A673 (cell line): ENCODE data around the gene DPP9. TPM values are rescaled to one million over a fixed set of nuclear protein-coding genes. Genes with fewer than 3 reads are reported as not detected.
A peak's percentile ranks its signal among the peaks of the same experiment; 100 is the strongest.

ENCODE experiments used
- BruUV-seq: library from RNA; stranded (reverse); fragments of 400-500 nt; replicated peaks from 2 replicates; lab custom pipeline; 2021; lab: Mats Ljungman, UMichigan
- CTCF ChIA-PET: fragments of 300-600 bp; sonication (Branson Sonifier 250); formaldehyde crosslinking; loops from one replicate; lab custom pipeline; 2022; ENCODE audit warnings: antibody characterized with exemption; lab: Charles Lee
- POLR2A ChIA-PET: fragments of 300-600 bp; sonication (Branson Sonifier 250); formaldehyde crosslinking; loops from one replicate; lab custom pipeline; 2022; ENCODE audit warnings: antibody characterized with exemption; ENCODE audit not compliant: low non-redundant PET; lab: Charles Lee
- DNase-seq: peaks from one replicate; pipeline ENCODE4 v3.0.0-alpha.2; 2015; ENCODE audit warnings: low spot score
- H3K27ac ChIP-seq: fragments of 200-600 bp; sonication (generic); 2 replicates; pipeline ENCODE4 v1.5.1; 2016; ENCODE audit warnings: mixed run types, low read depth, mild to moderate bottlenecking, mixed read lengths, antibody characterized with exemption, low read length; ENCODE audit not compliant: poor library complexity, severe bottlenecking
- H3K27me3 ChIP-seq: fragments of 200-600 bp; sonication (generic); replicated peaks from 2 replicates; pipeline ENCODE4 v1.6.1; 2017; ENCODE audit warnings: mixed run types, low read depth, mild to moderate bottlenecking, mixed read lengths, antibody characterized with exemption, low read length; ENCODE audit not compliant: insufficient read depth, poor library complexity
- H3K36me3 ChIP-seq: fragments of 200-600 bp; sonication (generic); 2 replicates; pipeline ENCODE4 v1.6.1; 2016; ENCODE audit warnings: mixed run types, mild to moderate bottlenecking, mixed read lengths, antibody characterized with exemption, low read length; ENCODE audit not compliant: insufficient read depth, poor library complexity, severe bottlenecking
- H3K4me1 ChIP-seq: fragments of 200-600 bp; sonication (generic); 2 replicates; pipeline ENCODE4 v1.6.1; 2017; ENCODE audit warnings: mixed run types, mild to moderate bottlenecking, mixed read lengths, antibody characterized with exemption, low read length; ENCODE audit not compliant: insufficient read depth, poor library complexity, severe bottlenecking
- H3K4me3 ChIP-seq: fragments of 200-600 bp; sonication (generic); 2 replicates; pipeline ENCODE4 v1.5.1; 2016; ENCODE audit warnings: low read depth, mixed run types, mild to moderate bottlenecking, mixed read lengths, low read length; ENCODE audit not compliant: poor library complexity, severe bottlenecking
- H3K9me3 ChIP-seq: fragments of 200-600 bp; sonication (generic); 2 replicates; pipeline ENCODE4 v1.6.1; 2016; ENCODE audit warnings: mixed run types, low read depth, mild to moderate bottlenecking, mixed read lengths, antibody characterized with exemption, low read length; ENCODE audit not compliant: poor library complexity, severe bottlenecking
- CTCF ChIP-seq: fragments of 300-800, 200-600 bp; sonication (generic); conservative IDR thresholded peaks from 2 replicates; pipeline ENCODE4 v1.5.1; 2017; ENCODE audit warnings: low read depth, mild to moderate bottlenecking, antibody characterized with exemption, low read length, moderate library complexity, mixed read lengths
- EZH2 ChIP-seq: fragments of 200-600 bp; sonication (generic); IDR thresholded peaks from 2 replicates; pipeline ENCODE4 v1.6.1; 2017; ENCODE audit warnings: borderline replicate concordance, low read depth, mild to moderate bottlenecking, mixed read lengths, antibody characterized with exemption, low read length; ENCODE audit not compliant: poor library complexity, severe bottlenecking
- intact Hi-C: fragments of 100-400 bp; cut with micrococcal nuclease; formaldehyde crosslinking; loops from one replicate; pipeline ENCODE4 v1.10.0; 2022; ENCODE audit not compliant: unreplicated experiment
- total RNA-seq: library from RNA; stranded (reverse); gene quantifications from 2 replicates; pipeline ENCODE4 v1.2.3, GENCODE V29; 2021

The DPP9 gene
- total RNA-seq, 1 experiment from 2014 or later, result 65.7 TPM

- BruUV-seq, result no TSS peak
These were observed 22.1 kb downstream of the DPP9 start for GRCh38 chr19:4701557-4701956.

GRCh38 chr19:4700693-4700970, 23.0 kb downstream of the DPP9 start:
- Histone ChIP-seq H3K4me1 (no peaks in the 10 kb centered on the region), H3K27ac (no peak overlapping the region), H3K4me3 (no peak overlapping the region), H3K9me3 (no peaks in the 10 kb centered on the region), H3K36me3 (peaks cover 42% of the 10 kb centered on the region), H3K27me3 (no peaks in the 10 kb centered on the region)
- TF ChIP-seq CTCF (0 out of 2 replicates have a peak, but pooled peaks have one; percentile 23), EZH2 (no peak)
- no TSS peak for BruUV-seq
- POLR2A ChIA-PET, result no interaction called here
- CTCF ChIA-PET, result no interaction called here
- no peak for DNase-seq
- intact Hi-C loops, result no loop called here

More at GRCh38 chr19:4701557-4701956, 22.1 kb downstream of the DPP9 start:
- no peak for TF ChIP-seq EZH2
- no peak for TF ChIP-seq CTCF
- no peaks in the 10 kb centered on the region for H3K4me1 ChIP-seq
- intact Hi-C loops, result no loop called here
- H3K4me3 ChIP-seq, result no peak overlapping the region
- no peaks in the 10 kb centered on the region for H3K27me3 ChIP-seq
- CTCF ChIA-PET, result no interaction called here
- POLR2A ChIA-PET, result no interaction called here
- no peak for DNase-seq
- H3K27ac ChIP-seq, result no peak overlapping the region
- H3K9me3 ChIP-seq, result no peaks in the 10 kb centered on the region
- peaks cover 42% of the 10 kb centered on the region for H3K36me3 ChIP-seq

GRCh38 chr19:4699826-4700692, 23.6 kb downstream of the DPP9 start:
- DNase-seq, result no peak
- TF ChIP-seq EZH2, result no peak
- Histone ChIP-seq H3K27ac (no peak overlapping the region), H3K9me3 (no peaks in the 10 kb centered on the region), H3K36me3 (peaks cover 40% of the 10 kb centered on the region), H3K4me3 (no peak overlapping the region), H3K4me1 (no peaks in the 10 kb centered on the region), H3K27me3 (no peaks in the 10 kb centered on the region)
- POLR2A ChIA-PET, result no interaction called here
- CTCF ChIA-PET, result no interaction called here
- intact Hi-C loops, result no loop called here
- BruUV-seq, result no TSS peak

- no peak overlapping the region for H3K4me3 ChIP-seq
- ChIA-PET POLR2A (no interaction called here), CTCF (no interaction called here)
- H3K36me3 ChIP-seq, result peaks cover 47% of the 10 kb centered on the region
- no peak overlapping the region for H3K27ac ChIP-seq
- no peak for DNase-seq
- BruUV-seq, result no TSS peak
- H3K27me3 ChIP-seq, result no peaks in the 10 kb centered on the region
- H3K4me1 ChIP-seq, result no peaks in the 10 kb centered on the region
- TF ChIP-seq EZH2 (no peak), CTCF (no peak)
- no peaks in the 10 kb centered on the region for H3K9me3 ChIP-seq
- intact Hi-C loops, result no loop called here
These were observed 26.3 kb downstream of the DPP9 start for GRCh38 chr19:4697304-4697703.
